HEK293 (cell line): ENCODE data around the gene AATK.

Experiments used
- CTCF ChIA-PET: fragments of 350-600 bp; formaldehyde crosslinking; extraction: SDS; loops from one replicate; lab custom pipeline; 2021; ENCODE audit warnings: antibody characterized with exemption; lab: Yijun Ruan, JAX
- POLR2A ChIA-PET: fragments of 300-600 bp; formaldehyde crosslinking; extraction: SDS; loops from one replicate; lab custom pipeline; 2020; ENCODE audit warnings: antibody characterized with exemption, inconsistent platforms; lab: Yijun Ruan, JAX
- H3K27ac ChIP-seq: fragments of 200-500 bp; sonication (Bioruptor generic); 2 replicates; pipeline ENCODE4 v1.5.1; 2014; ENCODE audit warnings: low read depth, low read length, control low read depth, inconsistent platforms; ENCODE audit errors: extremely low read depth
- H3K36me3 ChIP-seq, 2 experiments: fragments of 200-500 bp in 1 of 2; sonication (Bioruptor generic) in 1 of 2; 1 replicate in 1 of 2; 2 replicates in 1 of 2; pipeline ENCODE4 v1.5.1; 2014 to 2017; ENCODE audit warnings: inconsistent platforms in 2 of 2, low read length in 2 of 2; ENCODE audit not compliant: control insufficient read depth in 2 of 2, insufficient read depth in 1 of 2
- H3K4me1 ChIP-seq: fragments of 200-500 bp; sonication (Bioruptor generic); 2 replicates; pipeline ENCODE4 v1.5.1; 2014; ENCODE audit warnings: mild to moderate bottlenecking, low read length, inconsistent platforms; ENCODE audit not compliant: control insufficient read depth, insufficient read depth
- H3K4me3 ChIP-seq: 2 replicates; pipeline ENCODE4 v1.5.1; 2011; ENCODE audit warnings: low read depth, mild to moderate bottlenecking, control low read depth, low read length, moderate library complexity
- H3K9me3 ChIP-seq: fragments of 200-500 bp; sonication (Bioruptor generic); 2 replicates; pipeline ENCODE4 v1.5.1; 2014; ENCODE audit warnings: low read depth, low read length, inconsistent platforms; ENCODE audit not compliant: control insufficient read depth, insufficient read depth
- EGR2 ChIP-seq: fragments of 450-650 bp; formaldehyde crosslinking; IDR thresholded peaks from 2 replicates; pipeline ENCODE4 v1.5.1; 2016; ENCODE audit warnings: low read depth, missing biosample characterization, missing genetic modification characterization
- GLIS1 ChIP-seq: fragments of 450-650 bp; formaldehyde crosslinking; IDR thresholded peaks from 2 replicates; pipeline ENCODE4 v1.5.1; 2016; ENCODE audit warnings: missing biosample characterization, missing genetic modification characterization
- GLIS2 ChIP-seq: fragments of 450-650 bp; formaldehyde crosslinking; IDR thresholded peaks from 2 replicates; pipeline ENCODE4 v1.5.1; 2016; ENCODE audit warnings: missing biosample characterization, missing genetic modification characterization
- KLF10 ChIP-seq: fragments of 450-650 bp; IDR thresholded peaks from 2 replicates; pipeline ENCODE4 v1.5.1; 2018; ENCODE audit warnings: missing biosample characterization, mild to moderate bottlenecking, missing genetic modification characterization
- MZF1 ChIP-seq: fragments of 450-650 bp; formaldehyde crosslinking; IDR thresholded peaks from 2 replicates; pipeline ENCODE4 v1.5.1; 2017; ENCODE audit warnings: missing biosample characterization, missing genetic modification characterization, borderline replicate concordance
- OSR2 ChIP-seq: fragments of 450-650 bp; formaldehyde crosslinking; IDR thresholded peaks from 2 replicates; pipeline ENCODE4 v1.5.1; 2016; ENCODE audit warnings: missing biosample characterization, missing genetic modification characterization
- PBX3 ChIP-seq: sonication (generic); formaldehyde crosslinking; IDR thresholded peaks from 2 replicates; pipeline ENCODE4 v1.8.1; 2022; ENCODE audit warnings: mild to moderate bottlenecking, moderate library complexity, missing genetic modification reagents
- RBAK ChIP-seq: fragments of 450-650 bp; formaldehyde crosslinking; IDR thresholded peaks from 2 replicates; pipeline ENCODE4 v1.5.1; 2016; ENCODE audit warnings: missing biosample characterization, missing genetic modification characterization
- REPIN1 ChIP-seq: fragments of 450-650 bp; formaldehyde crosslinking; IDR thresholded peaks from 2 replicates; pipeline ENCODE4 v1.5.1; 2017; ENCODE audit warnings: missing biosample characterization, missing genetic modification characterization, low read depth
- SP2 ChIP-seq: fragments of 450-650 bp; formaldehyde crosslinking; IDR thresholded peaks from 2 replicates; pipeline ENCODE4 v1.5.1; 2016; ENCODE audit warnings: missing biosample characterization, missing genetic modification characterization
- YY2 ChIP-seq: fragments of 450-650 bp; formaldehyde crosslinking; IDR thresholded peaks from 2 replicates; pipeline ENCODE4 v1.5.1; 2016; ENCODE audit warnings: missing biosample characterization, missing genetic modification characterization
- ZBTB1 ChIP-seq: fragments of 450-650 bp; formaldehyde crosslinking; IDR thresholded peaks from 2 replicates; pipeline ENCODE4 v1.5.1; 2016; ENCODE audit warnings: missing biosample characterization, missing genetic modification characterization
- ZEB2 ChIP-seq: fragments of 450-650 bp; formaldehyde crosslinking; IDR thresholded peaks from 2 replicates; pipeline ENCODE4 v1.5.1; 2016; ENCODE audit warnings: missing biosample characterization, missing genetic modification characterization
- ZFHX2 ChIP-seq: fragments of 450-650 bp; formaldehyde crosslinking; conservative IDR thresholded peaks from 2 replicates; pipeline ENCODE4 v1.5.1; 2016; ENCODE audit warnings: missing biosample characterization, missing genetic modification characterization
- ZFP41 ChIP-seq: fragments of 450-650 bp; formaldehyde crosslinking; IDR thresholded peaks from 2 replicates; pipeline ENCODE4 v1.5.1; 2016; ENCODE audit warnings: missing biosample characterization, missing genetic modification characterization, borderline replicate concordance
- ZIC2 ChIP-seq: fragments of 450-650 bp; formaldehyde crosslinking; IDR thresholded peaks from 2 replicates; pipeline ENCODE4 v1.5.1; 2016; ENCODE audit warnings: missing biosample characterization, missing genetic modification characterization
- ZNF24 ChIP-seq: fragments of 450-650 bp; formaldehyde crosslinking; IDR thresholded peaks from 2 replicates; pipeline ENCODE4 v1.5.1; 2016; ENCODE audit warnings: missing biosample characterization, missing genetic modification characterization
- ZNF311 ChIP-seq: fragments of 450-650 bp; formaldehyde crosslinking; IDR thresholded peaks from 2 replicates; pipeline ENCODE4 v1.5.1; 2017; ENCODE audit warnings: missing biosample characterization, missing genetic modification characterization, borderline replicate concordance
- ZNF366 ChIP-seq: fragments of 450-650 bp; formaldehyde crosslinking; conservative IDR thresholded peaks from 2 replicates; pipeline ENCODE4 v1.5.1; 2016; ENCODE audit warnings: missing biosample characterization, missing genetic modification characterization
- ZNF623 ChIP-seq: fragments of 450-650 bp; formaldehyde crosslinking; IDR thresholded peaks from 2 replicates; pipeline ENCODE4 v1.5.1; 2016; ENCODE audit warnings: missing biosample characterization, missing genetic modification characterization
- TF ChIP-seq, protein P1 (sequence below): fragments of 450-650 bp; formaldehyde crosslinking; IDR thresholded peaks from 2 replicates; pipeline ENCODE4 v1.5.1; 2016; ENCODE audit warnings: missing biosample characterization, missing genetic modification characterization
- TF ChIP-seq, protein P2 (sequence below): fragments of 450-650 bp; formaldehyde crosslinking; IDR thresholded peaks from 2 replicates; pipeline ENCODE4 v1.5.1; 2016; ENCODE audit warnings: missing biosample characterization, missing genetic modification characterization, borderline replicate concordance
- TF ChIP-seq, protein P3 (sequence below): fragments of 450-650 bp; formaldehyde crosslinking; IDR thresholded peaks from 2 replicates; pipeline ENCODE4 v1.5.1; 2016; ENCODE audit warnings: missing biosample characterization, missing genetic modification characterization

The AATK gene

GRCh38 chr17:81118308-81119221 lies 47.5 kb downstream of the AATK start:
- no peak overlapping the region for H3K4me3 ChIP-seq
- TF ChIP-seq GLIS1 (tag by site-specific recombination) (peak; percentile 90), ZEB2 (peak; percentile 68; the same call in 1 of the 2 replicates), GLIS2 (peak; percentile 71; the same call in 1 of the 2 replicates), ZNF623 (tag by site-specific recombination) (no peak), ZFHX2 (tag by site-specific recombination) (peak; percentile 86), ZIC2 (tag by site-specific recombination) (peak; percentile 85), RBAK (tag by site-specific recombination) (no peak), EGR2 (tag by site-specific recombination) (peak; percentile 53)
- TF ChIP-seq, protein P1, sequence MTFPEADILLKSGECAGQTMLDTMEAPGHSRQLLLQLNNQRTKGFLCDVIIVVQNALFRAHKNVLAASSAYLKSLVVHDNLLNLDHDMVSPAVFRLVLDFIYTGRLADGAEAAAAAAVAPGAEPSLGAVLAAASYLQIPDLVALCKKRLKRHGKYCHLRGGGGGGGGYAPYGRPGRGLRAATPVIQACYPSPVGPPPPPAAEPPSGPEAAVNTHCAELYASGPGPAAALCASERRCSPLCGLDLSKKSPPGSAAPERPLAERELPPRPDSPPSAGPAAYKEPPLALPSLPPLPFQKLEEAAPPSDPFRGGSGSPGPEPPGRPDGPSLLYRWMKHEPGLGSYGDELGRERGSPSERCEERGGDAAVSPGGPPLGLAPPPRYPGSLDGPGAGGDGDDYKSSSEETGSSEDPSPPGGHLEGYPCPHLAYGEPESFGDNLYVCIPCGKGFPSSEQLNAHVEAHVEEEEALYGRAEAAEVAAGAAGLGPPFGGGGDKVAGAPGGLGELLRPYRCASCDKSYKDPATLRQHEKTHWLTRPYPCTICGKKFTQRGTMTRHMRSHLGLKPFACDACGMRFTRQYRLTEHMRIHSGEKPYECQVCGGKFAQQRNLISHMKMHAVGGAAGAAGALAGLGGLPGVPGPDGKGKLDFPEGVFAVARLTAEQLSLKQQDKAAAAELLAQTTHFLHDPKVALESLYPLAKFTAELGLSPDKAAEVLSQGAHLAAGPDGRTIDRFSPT (tag by site-specific recombination) = peak; percentile 64
- POLR2A ChIA-PET = interaction anchor here (0.6 to 1.4 kb wide), 2 partner anchors 121 to 1676 kb away, joined by 4 to 5 read pairs; partner anchors contain the start of genes NDUFAF8 and TEPSIN

DNA sequence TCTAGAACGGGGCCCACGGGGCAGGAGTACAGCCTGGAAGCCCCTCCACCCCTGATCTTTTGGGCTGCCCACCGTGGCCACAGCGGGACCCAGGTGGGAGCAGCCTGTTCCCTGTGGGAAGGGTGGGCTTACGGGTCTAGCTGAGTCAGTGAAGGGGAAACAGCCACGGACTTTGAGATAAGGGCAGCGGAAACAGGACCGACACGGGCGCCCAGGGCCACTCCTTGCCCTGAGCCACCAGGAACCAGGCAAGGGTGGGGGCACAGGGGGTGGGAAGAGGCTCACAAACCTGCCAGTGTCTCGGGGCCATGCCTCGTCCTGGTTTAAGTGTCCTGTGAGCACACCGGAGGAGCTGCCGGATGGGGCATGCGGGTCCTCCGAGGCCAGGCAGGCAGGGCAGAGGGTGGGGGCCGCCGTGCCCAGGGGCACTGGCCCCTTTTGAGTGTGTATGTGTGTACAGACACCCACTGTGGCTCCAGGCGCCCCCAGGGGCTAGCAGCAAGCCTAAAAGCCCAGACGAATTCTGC lies 48.3 kb downstream of the AATK start:
- H3K4me3 ChIP-seq = no peak overlapping the region
- H3K36me3 ChIP-seq = peaks cover 0 to 6% of the 10 kb centered on the region in 2 experiments; a peak in 1 of 3 replicates
- ChIA-PET POLR2A (interaction anchor here (1.4 kb wide), 1 partner anchor 121 kb away, joined by 4 read pairs; the partner anchor contains the start of genes NDUFAF8 and TEPSIN), CTCF (interaction anchor here (4.6 kb wide), 1 partner anchor 15 kb away, joined by 29 read pairs; no protein-coding TSS in a partner anchor)
- H3K4me1 ChIP-seq = no peaks in the 10 kb centered on the region
- TF ChIP-seq ZNF366 (tag by site-specific recombination) (no peak), PBX3 (CRISPR knock-in tag) (no peak), ZNF24 (tag by site-specific recombination) (no peak), ZBTB1 (tag by site-specific recombination) (no peak), OSR2 (no peak), YY2 (tag by site-specific recombination) (no peak), REPIN1 (tag by site-specific recombination) (no peak), SP2 (tag by site-specific recombination) (no peak), KLF10 (tag by site-specific recombination) (no peak), ZNF311 (tag by site-specific recombination) (no peak), MZF1 (no peak), ZFP41 (no peak)
- TF ChIP-seq, protein P2, sequence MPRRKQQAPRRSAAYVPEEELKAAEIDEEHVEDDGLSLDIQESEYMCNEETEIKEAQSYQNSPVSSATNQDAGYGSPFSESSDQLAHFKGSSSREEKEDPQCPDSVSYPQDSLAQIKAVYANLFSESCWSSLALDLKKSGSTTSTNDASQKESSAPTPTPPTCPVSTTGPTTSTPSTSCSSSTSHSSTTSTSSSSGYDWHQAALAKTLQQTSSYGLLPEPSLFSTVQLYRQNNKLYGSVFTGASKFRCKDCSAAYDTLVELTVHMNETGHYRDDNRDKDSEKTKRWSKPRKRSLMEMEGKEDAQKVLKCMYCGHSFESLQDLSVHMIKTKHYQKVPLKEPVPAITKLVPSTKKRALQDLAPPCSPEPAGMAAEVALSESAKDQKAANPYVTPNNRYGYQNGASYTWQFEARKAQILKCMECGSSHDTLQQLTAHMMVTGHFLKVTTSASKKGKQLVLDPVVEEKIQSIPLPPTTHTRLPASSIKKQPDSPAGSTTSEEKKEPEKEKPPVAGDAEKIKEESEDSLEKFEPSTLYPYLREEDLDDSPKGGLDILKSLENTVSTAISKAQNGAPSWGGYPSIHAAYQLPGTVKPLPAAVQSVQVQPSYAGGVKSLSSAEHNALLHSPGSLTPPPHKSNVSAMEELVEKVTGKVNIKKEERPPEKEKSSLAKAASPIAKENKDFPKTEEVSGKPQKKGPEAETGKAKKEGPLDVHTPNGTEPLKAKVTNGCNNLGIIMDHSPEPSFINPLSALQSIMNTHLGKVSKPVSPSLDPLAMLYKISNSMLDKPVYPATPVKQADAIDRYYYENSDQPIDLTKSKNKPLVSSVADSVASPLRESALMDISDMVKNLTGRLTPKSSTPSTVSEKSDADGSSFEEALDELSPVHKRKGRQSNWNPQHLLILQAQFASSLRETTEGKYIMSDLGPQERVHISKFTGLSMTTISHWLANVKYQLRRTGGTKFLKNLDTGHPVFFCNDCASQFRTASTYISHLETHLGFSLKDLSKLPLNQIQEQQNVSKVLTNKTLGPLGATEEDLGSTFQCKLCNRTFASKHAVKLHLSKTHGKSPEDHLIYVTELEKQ (tag by site-specific recombination) = no peak
- TF ChIP-seq, protein P3, sequence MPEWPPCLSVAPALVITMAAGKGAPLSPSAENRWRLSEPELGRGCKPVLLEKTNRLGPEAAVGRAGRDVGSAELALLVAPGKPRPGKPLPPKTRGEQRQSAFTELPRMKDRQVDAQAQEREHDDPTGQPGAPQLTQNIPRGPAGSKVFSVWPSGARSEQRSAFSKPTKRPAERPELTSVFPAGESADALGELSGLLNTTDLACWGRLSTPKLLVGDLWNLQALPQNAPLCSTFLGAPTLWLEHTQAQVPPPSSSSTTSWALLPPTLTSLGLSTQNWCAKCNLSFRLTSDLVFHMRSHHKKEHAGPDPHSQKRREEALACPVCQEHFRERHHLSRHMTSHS (tag by site-specific recombination) = no peak
- H3K27ac ChIP-seq = no peak overlapping the region
- H3K9me3 ChIP-seq = no peaks in the 10 kb centered on the region

More at GRCh38 chr17:81118308-81119221, 47.5 kb downstream of the AATK start:
- no peaks in the 10 kb centered on the region for H3K9me3 ChIP-seq
- peaks cover 0 to 6% of the 10 kb centered on the region in 2 experiments; a peak in 1 of 3 replicates for H3K36me3 ChIP-seq
- H3K4me1 ChIP-seq = no peaks in the 10 kb centered on the region
- CTCF ChIA-PET = interaction anchor here (4.6 kb wide), 1 partner anchor 16 kb away, joined by 29 read pairs; no protein-coding TSS in a partner anchor
- no peak overlapping the region; the same call in 1 of the 2 replicates for H3K27ac ChIP-seq
